HG03521 (cell line): Measurements from ENCODE around the gene GRIA1.

Source experiments
- ATAC-seq: cut with Tn5 transposase; IDR thresholded peaks from one replicate; pipeline ENCODE4 v1.9.1; 2021; ENCODE audit warnings: mild to moderate bottlenecking, moderate library complexity; ENCODE audit not compliant: unreplicated experiment

Gene GRIA1

DNA sequence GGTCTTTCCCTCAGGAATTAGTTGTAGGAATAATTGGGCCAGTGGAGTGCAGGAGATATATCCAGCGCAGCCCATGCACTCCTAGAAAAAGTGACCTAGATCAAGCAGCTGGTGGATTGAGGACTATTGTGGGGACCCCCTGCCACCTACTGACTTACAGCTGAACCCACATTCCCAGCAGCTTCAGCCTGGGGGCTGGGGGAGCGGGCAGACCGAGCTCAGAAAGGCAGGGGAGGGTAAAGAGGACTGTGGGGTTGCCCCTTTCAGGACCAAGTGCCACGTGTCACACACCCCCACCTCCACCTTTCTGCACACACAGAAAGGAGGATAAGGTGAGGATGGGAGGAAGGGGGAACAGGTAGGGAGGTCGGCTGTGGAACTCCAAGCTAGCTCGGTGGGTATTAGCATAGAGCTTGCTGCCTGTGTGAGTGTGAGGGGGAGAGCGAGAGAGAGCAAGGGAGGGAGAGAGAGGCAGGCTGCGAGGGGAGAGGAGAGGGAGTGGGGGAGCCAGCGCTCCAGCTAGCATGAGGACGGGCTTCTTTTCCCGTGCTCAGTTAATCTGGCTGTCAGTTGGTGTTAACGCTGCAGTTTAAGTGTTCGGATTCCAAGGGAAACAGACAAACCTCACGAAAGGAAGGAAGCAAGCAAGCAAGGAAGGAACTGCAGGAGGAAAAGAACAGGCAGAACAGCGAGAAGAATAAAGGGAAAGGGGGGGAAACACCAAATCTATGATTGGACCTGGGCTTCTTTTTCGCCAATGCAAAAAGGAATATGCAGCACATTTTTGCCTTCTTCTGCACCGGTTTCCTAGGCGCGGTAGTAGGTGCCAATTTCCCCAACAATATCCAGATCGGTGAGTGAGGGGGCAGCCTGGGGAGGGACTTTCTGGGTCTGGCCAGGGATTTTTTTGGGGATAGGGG lies at the start of gene GRIA1:
TSS of gene GRIA1 (plus strand) at position 553 of the 920 bp plus-strand sequence.
- no peak for ATAC-seq

DNA sequence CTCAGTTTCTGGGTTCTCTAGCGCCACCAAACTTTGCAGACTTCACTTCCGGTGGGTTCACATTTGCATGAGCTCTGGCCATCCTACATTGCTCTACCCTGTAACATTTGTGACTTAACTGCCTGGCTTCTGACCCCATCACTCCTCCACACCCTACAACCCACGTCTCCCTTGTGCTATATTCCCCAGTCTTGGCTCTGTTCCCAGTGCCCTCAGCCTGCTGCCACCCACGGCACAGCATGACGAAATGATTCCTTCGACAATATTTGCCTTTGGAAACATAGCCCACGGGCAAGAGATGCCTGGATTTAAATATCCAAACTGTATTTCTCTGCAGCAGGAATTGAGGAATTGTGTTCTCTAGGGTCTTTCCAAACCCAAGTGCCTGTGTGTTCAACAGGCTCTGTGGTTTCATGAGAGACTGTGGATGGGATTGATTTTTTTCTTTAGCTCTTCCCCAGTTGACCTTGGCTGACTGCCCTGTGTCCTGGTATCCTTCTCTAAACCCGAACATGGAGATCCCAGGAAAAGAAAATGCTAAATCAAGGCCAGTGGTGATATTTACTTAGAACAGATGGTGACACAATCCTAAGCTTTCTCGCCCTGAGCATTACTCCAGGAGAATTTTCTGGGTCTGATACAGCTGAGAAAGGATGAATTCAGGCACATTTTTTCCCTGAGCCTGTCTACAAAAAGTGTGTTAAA lies 44.4 kb upstream of the GRIA1 start:
- ATAC-seq = no peak

- no peak for ATAC-seq
Observed at GRCh38 chr5:153447534-153447933, 42.9 kb upstream of the GRIA1 start.

GRCh38 chr5:153456354-153456753 lies 34.1 kb upstream of the GRIA1 start:
- ATAC-seq = no peak

DNA sequence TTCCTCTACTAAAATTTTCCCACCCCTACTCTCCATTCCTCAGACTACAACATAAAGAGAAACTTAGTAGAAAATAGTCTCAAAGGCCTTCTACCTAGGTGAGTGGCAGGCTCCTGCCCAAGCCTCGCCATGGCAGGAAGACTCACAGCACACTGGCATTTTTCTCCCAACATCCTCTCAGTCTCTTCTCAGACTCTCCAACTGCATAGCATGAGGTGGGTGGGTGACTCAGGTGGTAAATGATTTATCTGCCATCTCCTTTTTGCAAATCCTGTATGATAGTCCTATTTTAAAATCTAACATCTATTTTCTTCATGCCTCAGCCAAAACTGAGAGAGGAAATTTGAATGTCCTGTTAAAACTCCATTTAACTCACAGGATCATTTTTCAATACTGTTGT lies 33.5 kb upstream of the GRIA1 start:
- ATAC-seq = no peak

- ATAC-seq = no peak
Observed at GRCh38 chr5:153458268-153458667, 32.2 kb upstream of the GRIA1 start.

DNA sequence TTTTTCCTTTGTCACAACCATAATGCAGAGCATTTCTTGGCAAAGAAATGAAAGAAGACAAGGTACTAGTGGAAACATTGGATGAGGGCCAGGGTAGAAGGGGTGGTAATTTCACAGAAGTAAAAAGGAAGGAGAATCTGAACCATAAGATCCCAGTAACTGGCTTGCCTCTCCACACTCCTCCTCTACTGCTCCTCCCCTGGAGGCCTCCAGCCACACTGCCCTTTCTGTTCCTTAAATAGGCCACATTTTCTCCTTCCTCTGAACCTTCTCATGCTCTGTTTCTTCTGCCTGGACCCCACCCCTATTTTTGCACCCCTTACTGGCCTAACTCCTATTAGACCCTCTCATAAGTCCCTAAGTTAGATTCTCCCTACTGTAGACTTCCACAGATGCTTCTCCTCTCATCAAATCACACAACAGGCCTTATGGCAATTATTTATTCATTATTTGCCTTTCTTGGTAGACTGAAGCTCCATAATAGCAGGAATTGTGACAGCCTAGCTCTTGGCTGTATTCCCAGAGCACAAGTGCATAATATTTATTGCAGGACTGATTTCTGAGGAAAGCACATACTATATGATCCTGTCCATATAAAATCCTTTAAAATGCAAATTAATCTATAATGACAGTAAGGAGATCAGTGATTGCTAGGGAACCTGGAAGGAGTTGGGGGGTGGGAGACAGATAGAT lies 31.3 kb upstream of the GRIA1 start:
- ATAC-seq = no peak

DNA sequence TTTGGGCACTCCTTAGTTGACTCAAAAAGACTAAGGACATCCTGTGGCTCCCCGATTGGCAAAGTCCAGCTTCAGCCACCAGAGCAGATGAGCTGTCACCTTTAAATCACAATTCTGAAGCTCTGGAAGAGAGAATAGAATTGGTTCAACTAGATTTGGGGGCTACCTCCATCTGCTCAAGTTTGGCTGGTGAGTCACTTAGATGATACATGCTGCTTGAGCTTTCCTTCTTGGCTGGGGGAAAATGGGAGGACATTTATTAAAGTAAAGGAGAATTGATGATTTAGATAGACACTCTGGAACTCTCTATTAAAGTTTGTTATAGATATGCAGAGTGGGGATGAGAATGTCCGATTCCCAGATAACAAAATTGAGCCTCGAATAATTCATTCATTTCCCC lies 30.0 kb upstream of the GRIA1 start:
- no peak for ATAC-seq

- no peak for ATAC-seq
Observed at GRCh38 chr5:153461341-153461740, 29.1 kb upstream of the GRIA1 start.

GRCh38 chr5:153463806-153464205 lies 26.7 kb upstream of the GRIA1 start:
- no peak for ATAC-seq

DNA sequence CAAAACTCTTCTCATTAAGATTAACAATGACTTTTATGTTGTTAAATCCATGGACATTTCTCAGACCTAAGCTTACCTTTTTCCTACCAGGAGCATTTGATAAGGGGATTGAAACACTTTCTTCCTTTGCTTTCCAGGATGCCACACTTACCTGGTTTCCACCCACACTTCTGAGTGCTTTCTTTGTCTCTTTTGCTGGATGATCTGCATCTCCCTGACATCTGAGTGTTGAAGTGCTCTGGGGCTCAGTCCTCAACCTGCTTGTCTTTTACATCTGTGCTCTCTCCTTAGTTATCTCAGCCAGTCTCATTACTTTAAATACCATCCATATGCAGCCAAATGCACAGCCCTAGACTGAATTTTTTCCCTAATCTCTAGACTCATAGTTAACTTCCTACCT lies 22.9 kb upstream of the GRIA1 start:
- no peak for ATAC-seq

DNA sequence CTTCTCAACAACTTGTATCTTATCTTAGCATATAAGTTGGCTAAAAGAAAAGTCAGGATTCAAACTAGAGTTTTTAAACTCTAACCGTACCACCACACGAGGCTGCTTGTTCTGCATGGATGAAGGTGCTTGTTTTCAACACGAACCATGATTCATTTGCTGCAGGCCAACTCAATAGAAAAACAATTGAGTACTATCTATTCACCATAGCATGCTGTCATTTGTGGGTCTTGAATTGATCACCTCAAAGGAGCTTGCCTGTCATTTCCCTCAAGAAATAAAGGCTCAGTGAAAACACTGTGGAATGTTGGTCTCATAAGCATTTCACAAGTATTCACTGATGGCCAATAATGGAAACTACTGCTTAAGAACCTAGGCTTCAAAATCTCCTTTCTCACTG lies 21.0 kb upstream of the GRIA1 start:
- ATAC-seq = no peak

DNA sequence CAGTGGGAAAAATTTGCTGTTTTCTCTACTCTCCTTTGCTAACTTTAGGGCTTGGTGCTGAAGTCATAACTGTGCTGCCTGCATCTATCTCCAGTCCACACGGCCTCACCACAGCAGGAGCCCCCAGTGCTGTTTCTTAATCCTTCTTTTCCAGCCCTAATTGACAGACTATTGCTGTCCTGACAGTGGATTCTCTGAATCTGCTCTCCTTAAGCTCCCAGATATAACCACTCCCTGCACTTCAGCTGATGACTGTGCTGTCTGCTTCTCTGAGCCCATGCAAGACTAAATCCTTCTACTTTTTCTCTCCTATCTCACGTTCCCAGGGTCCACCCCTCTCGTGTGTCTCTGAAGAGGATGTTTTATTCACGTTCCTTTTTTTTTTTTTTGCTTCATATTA lies 19.7 kb upstream of the GRIA1 start:
- no peak for ATAC-seq

DNA sequence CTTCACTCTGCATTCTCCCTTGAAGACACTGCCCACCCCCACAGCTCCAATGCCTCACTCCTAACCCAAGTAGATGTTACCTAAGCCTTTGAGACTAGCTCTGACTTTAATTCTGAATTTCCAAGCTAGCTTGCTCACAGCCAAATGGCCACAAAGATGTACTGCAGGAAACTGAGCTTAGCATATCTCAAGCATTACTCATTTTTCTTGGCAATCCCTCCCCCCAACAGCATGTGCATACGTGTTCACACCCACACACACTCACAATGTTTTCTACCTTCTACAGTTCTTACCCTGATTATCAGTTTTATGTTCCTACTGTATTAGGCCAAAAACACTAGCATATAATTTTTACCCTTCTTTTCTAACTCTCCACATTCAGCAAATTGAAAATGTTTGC lies 13.7 kb upstream of the GRIA1 start:
- no peak for ATAC-seq

- ATAC-seq = peak; percentile 67
Observed at GRCh38 chr5:153480401-153480800, 10.1 kb upstream of the GRIA1 start.

GRCh38 chr5:153483482-153483881 lies 7.0 kb upstream of the GRIA1 start:
- ATAC-seq = no peak

DNA sequence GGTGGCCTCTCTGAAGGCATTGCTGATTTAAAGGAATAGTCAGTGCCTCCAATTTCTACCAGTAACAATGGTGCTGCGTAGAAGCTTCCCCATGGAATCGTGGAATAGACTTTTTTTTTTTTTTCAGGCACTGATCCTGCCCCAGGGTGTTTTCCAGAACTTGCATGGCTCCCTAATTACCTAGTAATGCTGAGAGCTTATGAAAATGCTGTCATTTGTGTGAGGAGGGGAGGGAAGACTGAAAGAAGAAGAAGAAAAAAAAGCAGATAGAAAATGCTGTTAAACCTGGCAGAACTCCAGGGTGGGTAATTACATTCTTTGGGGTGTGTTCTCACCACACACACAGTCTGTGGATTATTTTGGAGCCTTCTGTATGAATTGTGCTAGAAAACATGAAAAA lies 4.8 kb upstream of the GRIA1 start:
- ATAC-seq = no peak

DNA sequence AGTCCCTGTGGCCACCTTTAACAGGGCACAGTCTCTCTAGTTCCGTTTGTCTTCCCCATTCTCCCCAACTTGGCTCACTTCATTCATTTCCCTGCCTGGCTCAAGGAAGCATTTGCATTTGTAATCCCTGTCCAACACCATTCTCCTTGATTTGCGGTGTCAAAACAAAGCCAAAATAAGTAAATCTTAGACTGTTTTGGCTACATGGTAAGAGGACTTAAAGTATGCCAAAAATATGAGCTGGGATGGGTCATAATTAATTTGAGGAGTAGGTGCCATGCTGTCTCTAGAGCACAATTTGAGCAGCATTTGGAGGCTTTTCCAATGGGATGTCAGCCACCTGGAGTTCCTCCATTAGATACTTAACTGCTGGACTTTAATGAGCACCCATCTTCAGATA lies 3.7 kb upstream of the GRIA1 start:
- no peak for ATAC-seq

DNA sequence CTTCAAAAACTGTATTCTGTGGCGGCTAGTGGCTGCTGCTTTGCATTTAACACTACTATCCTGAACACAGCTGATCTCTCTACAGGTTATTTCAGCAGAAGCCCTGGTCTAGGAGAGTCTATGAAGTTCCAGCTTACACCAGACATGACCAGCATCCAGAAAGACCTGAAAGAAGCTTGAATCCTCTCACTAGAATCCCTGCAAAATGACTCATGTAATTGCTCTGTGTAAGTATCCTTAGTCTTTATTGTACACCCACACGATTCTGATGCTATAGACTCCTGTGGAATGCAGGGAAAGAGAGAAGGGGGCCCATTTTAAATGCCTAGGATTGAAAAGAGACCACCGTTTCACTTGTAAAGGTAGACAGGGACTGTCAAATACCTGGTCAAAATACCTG lies 859 bp upstream of the GRIA1 start:
- ATAC-seq = no peak

DNA sequence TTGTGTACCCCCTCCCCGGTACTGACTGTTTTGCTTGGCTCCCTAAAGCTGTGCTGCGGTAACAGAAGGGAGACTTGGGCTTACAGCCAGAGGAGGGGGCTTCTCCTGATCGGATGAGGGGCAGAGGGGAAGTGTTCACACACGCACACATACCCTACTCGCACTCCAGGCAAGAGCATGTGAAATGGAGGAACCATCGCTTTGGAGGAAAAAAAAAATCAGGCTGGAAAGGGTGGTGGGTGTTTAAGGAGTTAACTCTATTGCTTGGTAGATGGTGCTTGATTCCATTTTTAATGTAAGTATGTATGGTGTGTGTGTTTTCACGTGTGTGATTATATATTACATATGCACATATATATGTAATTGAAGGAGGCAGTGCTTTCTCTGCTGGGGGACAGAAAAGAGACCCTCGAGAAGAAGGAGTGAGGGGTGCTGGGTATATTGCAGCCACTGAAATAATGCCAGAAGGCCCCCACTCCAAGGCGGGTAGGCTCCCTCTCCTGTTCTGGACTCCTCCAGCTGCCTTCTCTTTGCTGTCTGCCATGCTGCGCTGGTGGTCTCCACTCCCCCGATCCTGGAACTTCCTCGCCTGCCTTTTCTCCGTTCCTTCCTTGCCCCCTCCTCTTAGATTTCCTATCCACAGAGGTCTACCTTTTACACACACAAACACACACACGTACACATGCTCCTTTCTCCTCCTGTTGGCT lies 721 bp downstream of the GRIA1 start:
- ATAC-seq = no peak

- no peak for ATAC-seq
Observed at GRCh38 chr5:153491856-153492255, 1.4 kb downstream of the GRIA1 start.
